ENCODE measurements around the gene LMAN2L. TPM values are rescaled to one million over a fixed set of nuclear protein-coding genes. Genes with fewer than 3 reads are reported as not detected.

Gene LMAN2L
- total and polyA plus RNA-seq, 2 of the 8 experiments (the other 6 are each of a cell fraction or from before 2014, with no cell fraction given), result 14.3 to 17.6 TPM

GRCh38 chr2:96698221-96698861, 41.5 kb downstream of the LMAN2L start:
- H3K56ac ChIP-seq (replicated peaks; ENCODE audit: insufficient read length, low read depth, low read length), result no peak overlapping the region
- CTCF ChIA-PET (ENCODE audit: partially characterized antibody), result interaction anchor here (1.8 kb wide), 1 partner anchor 62 kb away, joined by 7 read pairs; the partner anchor contains the start of gene CNNM4

More at GRCh38 chr2:96698221-96698861, 41.5 kb downstream of the LMAN2L start:
- no peak overlapping the region for H4K5ac ChIP-seq (ENCODE audit: insufficient read length, low read depth, low read length)
- H2AFZ ChIP-seq (ENCODE audit: low read length), result no peak overlapping the region
- H3K4me1 ChIP-seq (replicated peaks in 1 of 4; ENCODE audit: control insufficient read depth in 3 of 4, insufficient read depth in 4 of 4, low read length in 3 of 4), result no peaks in the 10 kb centered on the region
- H2BK120ac ChIP-seq (replicated peaks; ENCODE audit: low read depth, low read length), result no peak overlapping the region
- DNase-seq (ENCODE audit: low read depth in 1 of 2, low spot score in 2 of 2) (no peak), FAIRE-seq (no peak)
- H3K27ac ChIP-seq (ENCODE audit: low read depth, low read length), result no peak overlapping the region
- H2BK15ac ChIP-seq (ENCODE audit: low read length), result no peak overlapping the region
- H3K36me3 ChIP-seq (ENCODE audit: control insufficient read depth in 2 of 4, insufficient read depth in 4 of 4, low read length in 3 of 4), result no peaks in the 10 kb centered on the region; a peak in 1 of 8 replicates
- no peaks in the 10 kb centered on the region for H3K23me2 ChIP-seq (ENCODE audit: low read depth, low read length)
- no peak overlapping the region for H2BK12ac ChIP-seq (ENCODE audit: low read depth, low read length)
- no peak overlapping the region for H3K4me2 ChIP-seq (ENCODE audit: insufficient read depth in 1 of 2, low read depth in 2 of 2, low read length in 2 of 2)
- no peak overlapping the region for H2BK5ac ChIP-seq (ENCODE audit: low read depth, low read length)
- H3K14ac ChIP-seq (ENCODE audit: insufficient read length), result no peak overlapping the region
- POLR2A ChIA-PET (ENCODE audit: partially characterized antibody), result interaction anchor here (1.6 kb wide), 1 partner anchor 11 kb away, joined by 3 read pairs; no protein-coding TSS in a partner anchor
- H4K20me1 ChIP-seq (replicated peaks in 1 of 2; ENCODE audit: control insufficient read depth in 1 of 2, insufficient read depth in 2 of 2, low read length in 2 of 2), result no peaks in the 10 kb centered on the region
- no peak overlapping the region; the same call in 1 of the 2 replicates for H4K8ac ChIP-seq (ENCODE audit: extremely low read depth, insufficient read depth, low read length)
- no peak overlapping the region for H3K9ac ChIP-seq (replicated peaks in 1 of 4; ENCODE audit: extremely low read depth in 1 of 4, low read depth in 3 of 4, low read length in 3 of 4)
- H3K79me1 ChIP-seq (ENCODE audit: low read depth, low read length), result no peaks in the 10 kb centered on the region
- H3K27me3 ChIP-seq (replicated peaks in 1 of 4; ENCODE audit: control insufficient read depth in 3 of 4, extremely low read depth in 1 of 4, insufficient read depth in 3 of 4, low read length in 3 of 4), result no peaks in the 10 kb centered on the region
- H3K23ac ChIP-seq (ENCODE audit: insufficient read length), result no peak overlapping the region
- no peak overlapping the region for H3K4ac ChIP-seq (replicated peaks; ENCODE audit: insufficient read length, low read depth, low read length)
- no peak overlapping the region for H3K4me3 ChIP-seq (ENCODE audit: extremely low read depth in 1 of 4, insufficient read depth in 2 of 4, low read depth in 3 of 4, low read length in 4 of 4)
- no peak overlapping the region for H4K91ac ChIP-seq (replicated peaks; ENCODE audit: insufficient read length, low read length)
- H3K18ac ChIP-seq (ENCODE audit: extremely low read depth, low read length), result no peak overlapping the region
- H2AK5ac ChIP-seq (ENCODE audit: low read depth, low read length), result no peak overlapping the region
- H3K9me3 ChIP-seq (ENCODE audit: insufficient read depth in 2 of 2, low read depth in 1 of 2, low read length in 1 of 2), result no peaks in the 10 kb centered on the region
- H2BK20ac ChIP-seq (ENCODE audit: low read length), result no peak overlapping the region
- TF ChIP-seq TAF7 (optimal IDR thresholded peaks at IDR 0.05; ENCODE audit: borderline replicate concordance, low read depth, low read length) (no peak), USF2 (IDR thresholded peaks at IDR 0.05; ENCODE audit: low read length) (no peak), GABPA (IDR thresholded peaks at IDR 0.05; ENCODE audit: borderline replicate concordance, insufficient read depth, low read length) (no peak), CREB1 (IDR thresholded peaks at IDR 0.05) (no peak), EGR1 (IDR thresholded peaks at IDR 0.05; ENCODE audit: borderline replicate concordance, low read depth, low read length) (no peak), RAD21 (IDR thresholded peaks at IDR 0.05 in 1 of 2, conservative IDR thresholded peaks at IDR 0.05 in 1 of 2; ENCODE audit: low read depth in 2 of 2, low read length in 2 of 2) (no peak), HDAC2 (IDR thresholded peaks at IDR 0.05; ENCODE audit: borderline replicate concordance in 1 of 2, low read depth in 2 of 2, low read length in 2 of 2) (no peak), EP300 (IDR thresholded peaks at IDR 0.05; ENCODE audit: borderline replicate concordance in 1 of 2, low read depth in 2 of 2, low read length in 2 of 2) (no peak), JUND (IDR thresholded peaks at IDR 0.05; ENCODE audit: low read length) (no peak), RXRA (IDR thresholded peaks at IDR 0.05; ENCODE audit: insufficient read depth, low read depth, low read length) (no peak), YY1 (IDR thresholded peaks at IDR 0.05; ENCODE audit: low read depth, low read length) (no peak)
- WGBS, 2 experiments (ENCODE audit: extremely low coverage in 1 of 2, insufficient coverage in 1 of 2, insufficient read length in 1 of 2, insufficient replicate concordance in 2 of 2, low coverage in 1 of 2, low lambda C conversion rate in 2 of 2, missing lambda C conversion rate in 1 of 2), result 91% methylated on average over 11 of the region's 14 CpGs; no CpG with 5 or more reads in 1 of the 2 experiments
- H3K79me2 ChIP-seq (ENCODE audit: control insufficient read depth in 1 of 2, insufficient read depth in 2 of 2, low read length in 2 of 2), result no peaks in the 10 kb centered on the region

Measured in H1 (cell line).